H1 (cell line): ENCODE measurements around the gene EIF2S2. TPM values are rescaled to one million over a fixed set of nuclear protein-coding genes. Genes with fewer than 3 reads are reported as not detected.

Source experiments
- EGR1 ChIP-seq: IDR thresholded peaks from 2 replicates; pipeline ENCODE4 v1.6.1; 2011; ENCODE audit warnings: low read depth, low read length, borderline replicate concordance
- TAF1 ChIP-seq: IDR thresholded peaks from 2 replicates; pipeline ENCODE4 v1.6.1; 2011; ENCODE audit warnings: mild to moderate bottlenecking, low read depth, low read length
- TBP ChIP-seq: IDR thresholded peaks from 2 replicates; pipeline ENCODE4 v1.6.1; 2011; ENCODE audit warnings: low read depth, low read length, improper control_type of control experiment
- YY1 ChIP-seq: IDR thresholded peaks from 2 replicates; pipeline ENCODE4 v1.6.1; 2011; ENCODE audit warnings: low read depth, mild to moderate bottlenecking, low read length
- polyA plus RNA-seq, 7 experiments: library from polyadenylated mRNA; depleted of rRNA in 3 of 7; stranded (reverse) in 5 of 7; unstranded in 2 of 7; fragments of >200 nt in 5 of 7; fragments of 200-250 nt in 2 of 7; gene quantifications; 1 replicate in 5 of 7; 2 replicates in 1 of 7; 4 replicates in 1 of 7; pipeline versions ENCODE4 v1.2.1 to v1.2.3, GENCODE V29; 2011 to 2013; ENCODE audit warnings: missing spikeins in 2 of 7, mixed read lengths in 2 of 7
- total RNA-seq: library from RNA; stranded (reverse); fragmentation: NEBNext Ultra II Directional; extraction: Animal tissue kit (Norgen Biotek cat#: 25700); gene quantifications from 2 replicates; pipeline ENCODE4 v1.2.1, GENCODE V29; 2021
- TF ChIP-seq, protein P1 (sequence below): fragments of 300-600 bp; sonication (generic); IDR thresholded peaks from 2 replicates; pipeline ENCODE4 v1.7.1; 2012; ENCODE audit warnings: low read length, moderate library complexity, mild to moderate bottlenecking, inconsistent platforms; ENCODE audit not compliant: insufficient replicate concordance

Gene EIF2S2
- total and polyA plus RNA-seq, 2 of the 8 experiments (the other 6 are each of a cell fraction or from before 2014, with no cell fraction given): 59.5 to 142 TPM

DNA sequence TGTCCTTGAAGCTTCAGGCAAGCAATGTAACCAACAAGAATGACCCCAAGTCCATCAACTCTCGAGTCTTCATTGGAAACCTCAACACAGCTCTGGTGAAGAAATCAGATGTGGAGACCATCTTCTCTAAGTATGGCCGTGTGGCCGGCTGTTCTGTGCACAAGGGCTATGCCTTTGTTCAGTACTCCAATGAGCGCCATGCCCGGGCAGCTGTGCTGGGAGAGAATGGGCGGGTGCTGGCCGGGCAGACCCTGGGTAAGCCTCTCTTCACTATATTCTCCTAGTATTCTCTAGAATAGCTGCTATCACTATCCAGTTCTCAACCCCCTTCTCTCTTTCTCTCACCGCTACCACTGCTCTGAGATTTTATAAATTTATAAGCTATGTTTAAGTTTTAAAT, 40.0 kb downstream of the EIF2S2 start (continued):
- TF ChIP-seq TAF1 (no peak), TBP (no peak), YY1 (no peak), EGR1 (no peak)
- TF ChIP-seq, protein P1, sequence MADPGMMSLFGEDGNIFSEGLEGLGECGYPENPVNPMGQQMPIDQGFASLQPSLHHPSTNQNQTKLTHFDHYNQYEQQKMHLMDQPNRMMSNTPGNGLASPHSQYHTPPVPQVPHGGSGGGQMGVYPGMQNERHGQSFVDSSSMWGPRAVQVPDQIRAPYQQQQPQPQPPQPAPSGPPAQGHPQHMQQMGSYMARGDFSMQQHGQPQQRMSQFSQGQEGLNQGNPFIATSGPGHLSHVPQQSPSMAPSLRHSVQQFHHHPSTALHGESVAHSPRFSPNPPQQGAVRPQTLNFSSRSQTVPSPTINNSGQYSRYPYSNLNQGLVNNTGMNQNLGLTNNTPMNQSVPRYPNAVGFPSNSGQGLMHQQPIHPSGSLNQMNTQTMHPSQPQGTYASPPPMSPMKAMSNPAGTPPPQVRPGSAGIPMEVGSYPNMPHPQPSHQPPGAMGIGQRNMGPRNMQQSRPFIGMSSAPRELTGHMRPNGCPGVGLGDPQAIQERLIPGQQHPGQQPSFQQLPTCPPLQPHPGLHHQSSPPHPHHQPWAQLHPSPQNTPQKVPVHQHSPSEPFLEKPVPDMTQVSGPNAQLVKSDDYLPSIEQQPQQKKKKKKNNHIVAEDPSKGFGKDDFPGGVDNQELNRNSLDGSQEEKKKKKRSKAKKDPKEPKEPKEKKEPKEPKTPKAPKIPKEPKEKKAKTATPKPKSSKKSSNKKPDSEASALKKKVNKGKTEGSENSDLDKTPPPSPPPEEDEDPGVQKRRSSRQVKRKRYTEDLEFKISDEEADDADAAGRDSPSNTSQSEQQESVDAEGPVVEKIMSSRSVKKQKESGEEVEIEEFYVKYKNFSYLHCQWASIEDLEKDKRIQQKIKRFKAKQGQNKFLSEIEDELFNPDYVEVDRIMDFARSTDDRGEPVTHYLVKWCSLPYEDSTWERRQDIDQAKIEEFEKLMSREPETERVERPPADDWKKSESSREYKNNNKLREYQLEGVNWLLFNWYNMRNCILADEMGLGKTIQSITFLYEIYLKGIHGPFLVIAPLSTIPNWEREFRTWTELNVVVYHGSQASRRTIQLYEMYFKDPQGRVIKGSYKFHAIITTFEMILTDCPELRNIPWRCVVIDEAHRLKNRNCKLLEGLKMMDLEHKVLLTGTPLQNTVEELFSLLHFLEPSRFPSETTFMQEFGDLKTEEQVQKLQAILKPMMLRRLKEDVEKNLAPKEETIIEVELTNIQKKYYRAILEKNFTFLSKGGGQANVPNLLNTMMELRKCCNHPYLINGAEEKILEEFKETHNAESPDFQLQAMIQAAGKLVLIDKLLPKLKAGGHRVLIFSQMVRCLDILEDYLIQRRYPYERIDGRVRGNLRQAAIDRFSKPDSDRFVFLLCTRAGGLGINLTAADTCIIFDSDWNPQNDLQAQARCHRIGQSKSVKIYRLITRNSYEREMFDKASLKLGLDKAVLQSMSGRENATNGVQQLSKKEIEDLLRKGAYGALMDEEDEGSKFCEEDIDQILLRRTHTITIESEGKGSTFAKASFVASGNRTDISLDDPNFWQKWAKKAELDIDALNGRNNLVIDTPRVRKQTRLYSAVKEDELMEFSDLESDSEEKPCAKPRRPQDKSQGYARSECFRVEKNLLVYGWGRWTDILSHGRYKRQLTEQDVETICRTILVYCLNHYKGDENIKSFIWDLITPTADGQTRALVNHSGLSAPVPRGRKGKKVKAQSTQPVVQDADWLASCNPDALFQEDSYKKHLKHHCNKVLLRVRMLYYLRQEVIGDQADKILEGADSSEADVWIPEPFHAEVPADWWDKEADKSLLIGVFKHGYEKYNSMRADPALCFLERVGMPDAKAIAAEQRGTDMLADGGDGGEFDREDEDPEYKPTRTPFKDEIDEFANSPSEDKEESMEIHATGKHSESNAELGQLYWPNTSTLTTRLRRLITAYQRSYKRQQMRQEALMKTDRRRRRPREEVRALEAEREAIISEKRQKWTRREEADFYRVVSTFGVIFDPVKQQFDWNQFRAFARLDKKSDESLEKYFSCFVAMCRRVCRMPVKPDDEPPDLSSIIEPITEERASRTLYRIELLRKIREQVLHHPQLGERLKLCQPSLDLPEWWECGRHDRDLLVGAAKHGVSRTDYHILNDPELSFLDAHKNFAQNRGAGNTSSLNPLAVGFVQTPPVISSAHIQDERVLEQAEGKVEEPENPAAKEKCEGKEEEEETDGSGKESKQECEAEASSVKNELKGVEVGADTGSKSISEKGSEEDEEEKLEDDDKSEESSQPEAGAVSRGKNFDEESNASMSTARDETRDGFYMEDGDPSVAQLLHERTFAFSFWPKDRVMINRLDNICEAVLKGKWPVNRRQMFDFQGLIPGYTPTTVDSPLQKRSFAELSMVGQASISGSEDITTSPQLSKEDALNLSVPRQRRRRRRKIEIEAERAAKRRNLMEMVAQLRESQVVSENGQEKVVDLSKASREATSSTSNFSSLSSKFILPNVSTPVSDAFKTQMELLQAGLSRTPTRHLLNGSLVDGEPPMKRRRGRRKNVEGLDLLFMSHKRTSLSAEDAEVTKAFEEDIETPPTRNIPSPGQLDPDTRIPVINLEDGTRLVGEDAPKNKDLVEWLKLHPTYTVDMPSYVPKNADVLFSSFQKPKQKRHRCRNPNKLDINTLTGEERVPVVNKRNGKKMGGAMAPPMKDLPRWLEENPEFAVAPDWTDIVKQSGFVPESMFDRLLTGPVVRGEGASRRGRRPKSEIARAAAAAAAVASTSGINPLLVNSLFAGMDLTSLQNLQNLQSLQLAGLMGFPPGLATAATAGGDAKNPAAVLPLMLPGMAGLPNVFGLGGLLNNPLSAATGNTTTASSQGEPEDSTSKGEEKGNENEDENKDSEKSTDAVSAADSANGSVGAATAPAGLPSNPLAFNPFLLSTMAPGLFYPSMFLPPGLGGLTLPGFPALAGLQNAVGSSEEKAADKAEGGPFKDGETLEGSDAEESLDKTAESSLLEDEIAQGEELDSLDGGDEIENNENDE: no peak
